GM23338 (cell line): Measurements from ENCODE around the gene GLRA1.

Experiments used
- CREB1 ChIP-seq: fragments of 250-450 bp; sonication (Bioruptor Pico); IDR thresholded peaks from 2 replicates; pipeline ENCODE4 v1.5.0; 2020; ENCODE audit warnings: low read depth, mild to moderate bottlenecking, moderate library complexity
- EZH2 ChIP-seq: fragments of 200-600 bp; sonication (generic); IDR thresholded peaks from one replicate; pipeline ENCODE4 v1.8.0; 2017; ENCODE audit warnings: antibody characterized with exemption, mild to moderate bottlenecking, low read depth; ENCODE audit not compliant: unreplicated experiment
- EZH2phosphoT487 ChIP-seq: fragments of 200-600 bp; sonication (generic); IDR thresholded peaks from one replicate; pipeline ENCODE4 v1.8.1; 2018; ENCODE audit warnings: antibody characterized with exemption; ENCODE audit not compliant: unreplicated experiment
- ZNF331 ChIP-seq: fragments of 250-450 bp; sonication (Bioruptor Pico); IDR thresholded peaks from 2 replicates; pipeline ENCODE4 v1.5.0; 2020; ENCODE audit warnings: low read depth, mild to moderate bottlenecking, moderate library complexity
- TF ChIP-seq, protein P1 (sequence below), 2 experiments: fragments of 200-600 bp in 1 of 2; sonication (generic) in 1 of 2; conservative IDR thresholded peaks; 2 replicates each; pipeline versions ENCODE4 v1.5.1 to v1.6.1; 2016 to 2017; ENCODE audit warnings: antibody characterized with exemption in 2 of 2, low read depth in 2 of 2, mild to moderate bottlenecking in 2 of 2, moderate library complexity in 1 of 2

DNA sequence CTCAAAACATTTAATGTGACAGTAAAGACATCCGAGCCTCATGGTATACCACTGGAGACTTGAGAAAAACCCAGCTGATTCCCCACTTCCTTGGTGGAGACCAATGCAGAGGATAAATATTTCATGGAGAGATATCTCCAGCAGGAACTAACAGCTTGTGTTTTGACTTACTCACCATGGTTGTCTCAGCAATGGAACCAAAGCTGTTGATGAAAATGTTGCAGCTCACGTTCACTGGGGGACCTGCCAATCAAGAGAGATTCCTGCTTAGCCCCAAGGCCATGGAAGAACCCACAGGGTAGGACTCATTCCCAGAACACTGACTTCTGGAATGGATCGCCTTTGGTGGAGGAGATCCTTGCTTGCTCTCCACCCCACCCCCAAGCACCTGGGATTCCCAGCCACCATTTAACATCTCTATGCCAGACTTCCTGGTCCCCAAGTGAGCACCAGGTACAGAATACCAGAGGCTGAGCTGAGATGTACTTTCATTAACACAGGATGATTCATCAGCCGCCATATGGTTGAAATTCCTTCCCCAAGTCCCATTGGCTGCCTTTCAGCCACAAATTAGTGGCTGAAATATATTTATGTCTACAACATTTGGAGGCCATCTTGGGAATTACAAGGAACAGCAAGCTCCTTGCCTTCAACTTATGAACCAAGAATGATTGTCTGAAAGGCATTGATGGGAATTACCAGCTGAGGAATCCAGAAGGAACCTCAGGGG is 37.9 kb downstream of the GLRA1 start:
- TF ChIP-seq, protein P1, sequence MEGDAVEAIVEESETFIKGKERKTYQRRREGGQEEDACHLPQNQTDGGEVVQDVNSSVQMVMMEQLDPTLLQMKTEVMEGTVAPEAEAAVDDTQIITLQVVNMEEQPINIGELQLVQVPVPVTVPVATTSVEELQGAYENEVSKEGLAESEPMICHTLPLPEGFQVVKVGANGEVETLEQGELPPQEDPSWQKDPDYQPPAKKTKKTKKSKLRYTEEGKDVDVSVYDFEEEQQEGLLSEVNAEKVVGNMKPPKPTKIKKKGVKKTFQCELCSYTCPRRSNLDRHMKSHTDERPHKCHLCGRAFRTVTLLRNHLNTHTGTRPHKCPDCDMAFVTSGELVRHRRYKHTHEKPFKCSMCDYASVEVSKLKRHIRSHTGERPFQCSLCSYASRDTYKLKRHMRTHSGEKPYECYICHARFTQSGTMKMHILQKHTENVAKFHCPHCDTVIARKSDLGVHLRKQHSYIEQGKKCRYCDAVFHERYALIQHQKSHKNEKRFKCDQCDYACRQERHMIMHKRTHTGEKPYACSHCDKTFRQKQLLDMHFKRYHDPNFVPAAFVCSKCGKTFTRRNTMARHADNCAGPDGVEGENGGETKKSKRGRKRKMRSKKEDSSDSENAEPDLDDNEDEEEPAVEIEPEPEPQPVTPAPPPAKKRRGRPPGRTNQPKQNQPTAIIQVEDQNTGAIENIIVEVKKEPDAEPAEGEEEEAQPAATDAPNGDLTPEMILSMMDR (conservative IDR thresholded peaks at IDR 0.05; ENCODE audit: low read depth in 2 of 2) = no peak
- TF ChIP-seq EZH2 (no peak), EZH2phosphoT487 (no peak), CREB1 (CRISPR knock-in tag) (no peak), ZNF331 (CRISPR knock-in tag) (no peak)
